NCI-H1048 (cell line): ENCODE measurements around the gene PRKACA.

Experiments
- DNase-seq: peaks from one replicate; lab custom pipeline; 2025; lab: John Stamatoyannopoulos, UW

Gene PRKACA

GRCh38 chr19:14093117-14093823 is 24.3 kb downstream of the PRKACA start:
- DNase-seq: no peak

- no peak for DNase-seq
Measured at GRCh38 chr19:14091813-14092462, 25.6 kb downstream of the PRKACA start.

GRCh38 chr19:14091081-14091812 is 26.3 kb downstream of the PRKACA start:
- no peak for DNase-seq

GRCh38 chr19:14090509-14091080 is 27.0 kb downstream of the PRKACA start, which contains the start of gene SAMD1:
TSS of gene SAMD1 (minus strand) at chr19:14090751.
- peak; percentile 58 for DNase-seq

- DNase-seq: no peak
Measured at GRCh38 chr19:14089662-14090508, 27.7 kb downstream of the PRKACA start.

GRCh38 chr19:14089412-14089661 is 28.2 kb downstream of the PRKACA start:
- DNase-seq: no peak

- no peak for DNase-seq
Measured at GRCh38 chr19:14088634-14089411, 28.7 kb downstream of the PRKACA start.

GRCh38 chr19:14086098-14086497 is 31.5 kb downstream of the PRKACA start:
- no peak for DNase-seq

GRCh38 chr19:14085309-14085995 is 32.1 kb downstream of the PRKACA start, which contains the start of gene C19orf67:
TSS of gene C19orf67 (minus strand) at chr19:14085783. CDS start at chr19:14085627, 156 bp downstream.
- no peak for DNase-seq

GRCh38 chr19:14082675-14082960 is 34.9 kb downstream of the PRKACA start:
- DNase-seq: no peak

GRCh38 chr19:14081797-14082674 is 35.5 kb downstream of the PRKACA start:
- DNase-seq: no peak

- peak; percentile 99 for DNase-seq
Measured at GRCh38 chr19:14080887-14081796, 36.4 kb downstream of the PRKACA start.

GRCh38 chr19:14078411-14078810 is 39.2 kb downstream of the PRKACA start:
- DNase-seq: no peak

- no peak for DNase-seq
Measured at GRCh38 chr19:14073925-14074838, 43.4 kb downstream of the PRKACA start.

GRCh38 chr19:14073261-14073924 is 44.2 kb downstream of the PRKACA start:
- DNase-seq: peak; percentile 40

- DNase-seq: no peak
Measured at GRCh38 chr19:14072535-14073260, 44.9 kb downstream of the PRKACA start, which contains the start of gene MISP3. TSS of gene MISP3 (plus strand) at chr19:14072786. CDS start at chr19:14073310, 524 bp downstream.
